GM10266 (cell line): ENCODE data around the gene RNF150.

Experiments
- DNase-seq: peaks from one replicate; pipeline ENCODE4 v3.0.0; 2012; ENCODE audit errors: extremely low spot score
- CTCF ChIP-seq: IDR thresholded peaks from 2 replicates; pipeline ENCODE4 v1.5.1; 2012; ENCODE audit warnings: mild to moderate bottlenecking, low read depth; ENCODE audit not compliant: control insufficient read depth, insufficient read depth; ENCODE audit errors: missing control alignments

RNF150 gene

GRCh38 chr4:140871368-140871767 lies 261.9 kb downstream of the RNF150 start:
- TF ChIP-seq CTCF, result no peak
- no peak for DNase-seq

GRCh38 chr4:140870427-140870826 lies 262.8 kb downstream of the RNF150 start:
- no peak for TF ChIP-seq CTCF
- no peak for DNase-seq

GRCh38 chr4:140869446-140869845 lies 263.8 kb downstream of the RNF150 start:
- no peak for DNase-seq
- no peak for TF ChIP-seq CTCF

GRCh38 chr4:140867356-140867755 lies 265.9 kb downstream of the RNF150 start:
- no peak for TF ChIP-seq CTCF
- DNase-seq, result no peak

- TF ChIP-seq CTCF, result no peak
- DNase-seq, result no peak
Measured at GRCh38 chr4:140866492-140867005, 266.7 kb downstream of the RNF150 start.

GRCh38 chr4:140865253-140866217 lies 267.7 kb downstream of the RNF150 start:
- no peak for DNase-seq
- TF ChIP-seq CTCF, result no peak

GRCh38 chr4:140863197-140863596 lies 270.1 kb downstream of the RNF150 start:
- DNase-seq, result no peak

More at GRCh38 chr4:140863197-140863596, 270.1 kb downstream of the RNF150 start:
- no peak for TF ChIP-seq CTCF
